Non-pigmented ciliary epithelial cell (primary cell): ENCODE data around the gene SDHA.
"Not testable (repeated sequence)": the region's sequence is repeated elsewhere in the genome, so short reads cannot be mapped to it uniquely, and the experiment has no call there.

Source experiments
- DNase-seq: peaks from one replicate; pipeline ENCODE4 v3.0.0-alpha.2; 2010; ENCODE audit warnings: low read depth

SDHA gene

DNA sequence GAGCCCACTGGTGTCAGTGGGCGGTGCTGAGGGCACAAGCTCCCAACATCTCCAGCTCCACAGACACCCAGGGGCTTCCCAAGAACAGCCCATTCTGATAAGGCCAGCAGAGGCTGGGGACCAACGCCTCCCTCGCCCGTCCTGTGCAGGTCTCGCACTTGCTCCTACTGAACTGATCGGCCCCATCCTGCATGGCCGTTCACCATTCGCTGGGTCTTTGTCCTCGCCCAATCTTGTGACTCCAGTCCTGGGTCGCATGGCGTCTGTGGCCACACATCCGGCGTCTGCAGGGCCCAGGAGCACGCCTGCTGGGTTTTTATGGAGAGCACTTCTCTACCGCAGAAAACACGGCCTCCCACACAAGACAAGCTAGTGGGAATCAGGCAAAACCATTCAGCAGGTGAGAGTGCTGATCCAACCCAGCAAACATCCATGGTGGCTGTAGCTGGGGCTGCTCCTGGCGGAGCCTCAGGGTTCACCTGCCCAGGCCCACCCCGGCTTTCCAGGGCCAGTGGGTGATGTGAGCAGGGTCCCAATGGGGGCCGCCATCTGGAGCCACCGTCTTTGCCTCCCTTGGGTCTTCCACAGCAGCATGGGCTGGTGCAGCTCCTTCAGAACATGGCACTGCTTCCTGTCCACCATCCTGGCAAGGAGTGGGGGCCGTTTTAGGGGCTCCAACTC lies 19.5 kb upstream of the SDHA start:
- DNase-seq: no peak

DNA sequence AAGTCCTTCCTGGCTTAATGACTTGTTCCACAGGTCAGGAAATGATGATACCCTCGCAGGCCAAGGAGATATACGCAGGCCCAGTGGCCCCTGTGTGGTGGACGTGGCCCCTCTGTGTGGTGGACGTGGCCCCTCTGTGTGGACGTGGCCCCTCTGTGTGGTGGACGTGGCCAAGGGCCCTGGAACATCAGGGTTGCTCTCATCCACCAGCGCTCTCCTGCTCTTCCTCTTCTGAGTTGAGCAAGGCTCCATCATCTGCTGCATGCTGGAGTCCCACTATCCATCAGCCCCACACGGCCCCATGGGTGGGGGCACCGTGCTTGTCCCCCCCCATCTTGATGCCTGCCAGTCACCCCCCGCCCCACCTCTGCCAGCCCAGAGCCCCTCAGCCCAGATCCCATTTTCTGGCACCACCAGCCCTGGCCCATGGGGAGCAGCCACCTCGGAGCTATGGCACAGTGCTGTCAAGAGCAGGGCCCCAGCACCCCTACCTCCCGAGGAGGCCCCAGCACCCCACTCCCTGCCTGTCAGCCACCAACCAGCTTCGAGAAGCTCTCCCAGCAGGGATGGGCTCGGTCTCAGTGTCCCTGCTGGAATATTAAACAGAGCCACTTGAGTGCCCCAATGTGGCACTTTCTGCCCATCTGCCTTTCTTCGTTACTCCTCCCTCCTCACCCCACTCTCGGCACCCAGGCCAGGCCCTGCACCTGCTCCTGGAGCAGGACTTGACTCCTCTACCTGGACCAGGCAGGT lies 18.7 kb upstream of the SDHA start:
- DNase-seq: no peak

DNA sequence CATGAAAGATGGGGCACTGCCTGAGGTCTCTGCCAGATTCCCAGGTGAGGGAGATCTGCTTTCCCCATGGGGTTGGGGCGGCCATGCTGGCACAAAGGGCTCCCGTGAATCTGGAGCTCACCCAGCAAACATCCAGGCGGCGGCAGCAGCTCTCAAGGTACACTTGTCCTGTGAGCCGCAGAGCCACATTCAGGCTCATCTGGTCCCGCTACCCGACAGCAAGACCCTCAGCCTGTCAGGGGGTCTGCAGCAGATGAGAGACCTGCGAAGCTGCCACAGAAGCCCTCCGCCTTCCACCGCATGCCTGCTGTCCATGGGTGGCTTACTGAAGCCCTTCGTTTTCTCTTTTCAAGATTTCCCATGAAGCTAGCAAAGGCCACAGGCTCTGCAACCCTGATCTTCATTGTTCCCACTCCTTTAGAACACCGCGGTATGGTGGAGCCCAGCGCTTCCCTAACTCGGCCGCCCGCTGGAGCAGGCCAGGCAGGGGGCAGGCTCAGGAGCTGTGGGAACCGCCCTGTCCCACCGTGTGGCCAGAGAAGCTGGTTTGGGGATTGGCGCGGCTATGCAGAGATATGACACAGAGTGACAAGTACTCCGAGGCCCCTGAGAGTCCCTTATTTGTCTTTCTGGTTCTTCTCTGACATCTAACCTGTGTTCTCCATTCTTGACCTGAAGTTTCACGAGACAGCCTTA lies 18.0 kb upstream of the SDHA start:
- DNase-seq: no peak

DNA sequence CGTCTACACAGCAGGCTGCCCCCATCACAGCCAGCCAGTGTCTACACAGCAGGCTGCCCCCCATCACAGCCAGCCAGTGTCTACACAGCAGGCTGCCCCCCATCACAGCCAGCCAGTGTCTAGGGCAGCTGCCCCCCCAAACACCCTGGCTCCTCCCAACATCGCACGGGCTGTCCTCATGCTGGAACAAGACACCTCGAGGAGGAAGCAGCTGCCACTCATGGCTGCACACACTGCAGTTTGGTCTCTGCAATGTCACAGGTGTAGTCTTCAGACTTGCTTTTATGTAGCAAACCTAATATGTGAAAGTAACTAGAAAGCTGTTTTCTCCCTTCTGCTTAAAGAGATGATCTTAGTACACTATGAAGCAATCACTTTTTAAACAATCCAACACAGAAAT lies 17.1 kb upstream of the SDHA start:
- no peak for DNase-seq

DNA sequence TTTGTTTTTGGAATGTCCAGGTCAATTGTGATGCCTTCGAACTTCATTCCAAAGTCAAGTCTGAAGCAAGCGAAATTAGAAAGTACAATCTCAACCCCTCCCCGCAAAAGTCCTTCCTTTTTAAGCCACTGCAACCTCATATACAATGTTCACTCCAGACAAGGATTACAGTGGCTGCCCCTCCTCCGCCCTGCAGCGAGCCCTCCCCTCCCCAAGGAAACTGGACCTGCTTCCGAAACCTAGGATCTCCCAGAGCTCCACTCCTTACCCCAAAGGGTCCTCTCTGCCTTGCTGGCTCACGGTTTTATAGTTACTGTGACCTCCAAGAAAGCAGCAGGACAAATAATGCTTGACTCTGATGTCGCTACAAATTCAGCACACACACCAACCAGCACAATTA lies 16.4 kb upstream of the SDHA start:
- no peak for DNase-seq

DNA sequence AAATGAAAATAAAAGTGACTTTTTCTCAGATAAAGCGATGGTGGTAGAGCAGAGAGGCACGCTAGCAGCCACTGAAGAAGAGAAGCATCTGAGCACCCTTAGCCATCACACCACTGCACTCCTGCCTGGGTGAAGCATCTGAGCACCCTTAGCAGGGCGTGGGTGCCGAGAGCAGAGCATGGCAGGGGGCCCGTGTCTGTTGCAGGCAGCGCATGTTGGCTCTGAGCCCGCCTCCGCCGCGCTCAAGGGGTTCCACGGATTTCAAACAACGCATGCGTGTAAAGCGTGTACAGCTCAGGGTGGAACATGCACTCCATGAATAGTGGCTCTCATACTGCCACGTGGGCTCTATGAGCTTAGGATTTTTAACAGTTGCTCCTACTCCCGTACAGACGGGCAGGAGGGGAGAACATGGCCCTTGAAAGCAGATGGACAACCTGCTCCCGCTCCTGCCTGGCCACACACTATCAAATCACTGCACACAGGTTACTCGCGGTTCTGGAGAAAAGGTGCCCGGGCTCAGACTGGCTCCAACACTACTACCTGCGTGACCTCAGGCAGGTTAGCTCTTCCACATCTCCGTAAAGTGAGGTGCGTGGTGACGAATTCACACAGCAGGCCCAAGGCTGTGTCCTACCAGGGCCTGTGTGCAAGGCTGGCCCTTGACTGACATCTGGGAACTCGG lies 14.7 kb upstream of the SDHA start:
- no peak for DNase-seq

DNA sequence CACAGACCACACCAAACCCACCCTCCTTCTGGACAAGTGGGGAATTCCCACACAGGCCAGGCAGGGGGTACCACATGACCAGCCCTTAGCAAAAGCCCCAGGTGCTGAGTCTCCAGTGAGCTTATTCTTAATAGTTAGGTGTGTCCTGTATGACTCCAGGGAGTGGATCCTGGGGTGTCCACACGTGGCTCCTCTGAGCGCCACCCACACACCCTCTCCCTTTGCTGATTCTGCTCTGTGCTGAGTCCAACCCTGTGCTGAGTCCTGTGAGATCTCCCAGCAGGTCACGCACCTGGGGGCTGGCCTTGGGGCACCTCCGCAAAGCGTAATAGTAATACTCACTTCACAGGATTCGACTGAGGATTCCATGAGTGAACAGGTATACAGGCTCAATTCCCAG lies 14.1 kb upstream of the SDHA start:
- no peak for DNase-seq

DNA sequence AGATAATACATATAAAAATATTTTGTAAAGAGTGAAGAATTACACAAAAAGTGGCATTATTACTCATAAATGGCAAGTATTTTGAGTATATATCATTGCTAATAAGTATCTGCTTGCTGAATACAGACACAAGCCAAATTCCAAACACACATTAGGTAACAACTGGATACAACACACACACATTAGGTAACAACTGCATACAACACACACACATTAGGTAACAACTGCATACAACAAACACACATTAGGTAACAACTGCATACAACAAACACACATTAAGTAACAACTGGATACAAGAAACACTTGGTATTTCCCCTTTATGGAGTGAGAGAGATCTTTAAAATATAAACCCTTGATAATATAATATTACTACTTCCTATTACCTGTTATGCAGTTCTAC lies 13.7 kb upstream of the SDHA start:
- DNase-seq: no peak

DNA sequence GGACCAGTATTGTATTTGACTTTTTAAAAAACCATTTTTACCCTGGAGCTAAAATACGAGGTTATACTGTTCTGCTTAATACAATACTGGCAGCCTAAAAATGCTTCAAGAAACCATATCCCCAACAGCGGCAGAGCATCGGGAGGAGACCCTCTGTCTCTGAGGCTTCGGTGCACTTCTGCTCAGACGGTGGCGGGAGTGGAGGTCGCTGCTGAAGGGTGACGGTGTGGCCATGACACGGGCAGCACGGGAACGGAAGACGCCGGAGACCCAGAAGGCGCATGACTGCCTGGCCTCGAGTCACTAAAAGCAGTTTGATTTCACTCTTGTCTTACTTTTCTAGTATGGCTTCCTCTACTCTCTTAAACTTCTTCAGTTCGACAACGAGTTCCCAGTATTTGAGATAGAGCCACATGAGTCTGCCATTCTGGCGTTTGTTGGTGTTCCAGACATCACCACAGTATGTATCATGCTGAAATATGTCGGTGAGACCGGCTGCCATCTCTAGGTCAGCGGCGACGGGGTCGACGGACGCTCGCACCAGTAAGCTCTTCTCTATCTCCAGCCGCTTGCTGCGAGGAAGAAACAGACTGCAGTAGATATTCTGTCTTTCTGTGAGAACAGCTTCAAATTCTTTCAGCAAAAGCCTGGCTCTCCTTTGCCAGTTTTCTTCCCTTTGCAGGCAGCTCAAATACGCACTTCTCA lies 13.0 kb upstream of the SDHA start:
- DNase-seq: no peak

DNA sequence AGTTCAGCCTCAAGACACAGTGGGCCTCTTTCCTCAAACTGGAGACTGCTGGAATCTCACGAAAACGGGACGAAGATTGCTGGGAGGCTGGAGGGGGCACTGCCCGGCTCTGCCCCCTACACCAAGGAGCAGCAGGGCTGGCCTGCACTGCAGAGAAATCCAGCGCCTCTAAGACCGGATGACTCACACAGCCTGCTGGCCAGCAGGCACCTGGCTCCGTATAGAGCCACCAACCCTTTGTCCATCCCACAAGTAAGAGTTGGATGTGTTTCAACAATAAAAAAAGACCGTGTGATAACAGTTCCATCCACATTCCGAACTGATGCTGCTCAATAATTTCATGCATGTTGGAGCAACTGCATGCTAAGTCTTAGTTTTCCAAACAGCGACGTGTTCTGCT lies 11.7 kb upstream of the SDHA start:
- no peak for DNase-seq

DNA sequence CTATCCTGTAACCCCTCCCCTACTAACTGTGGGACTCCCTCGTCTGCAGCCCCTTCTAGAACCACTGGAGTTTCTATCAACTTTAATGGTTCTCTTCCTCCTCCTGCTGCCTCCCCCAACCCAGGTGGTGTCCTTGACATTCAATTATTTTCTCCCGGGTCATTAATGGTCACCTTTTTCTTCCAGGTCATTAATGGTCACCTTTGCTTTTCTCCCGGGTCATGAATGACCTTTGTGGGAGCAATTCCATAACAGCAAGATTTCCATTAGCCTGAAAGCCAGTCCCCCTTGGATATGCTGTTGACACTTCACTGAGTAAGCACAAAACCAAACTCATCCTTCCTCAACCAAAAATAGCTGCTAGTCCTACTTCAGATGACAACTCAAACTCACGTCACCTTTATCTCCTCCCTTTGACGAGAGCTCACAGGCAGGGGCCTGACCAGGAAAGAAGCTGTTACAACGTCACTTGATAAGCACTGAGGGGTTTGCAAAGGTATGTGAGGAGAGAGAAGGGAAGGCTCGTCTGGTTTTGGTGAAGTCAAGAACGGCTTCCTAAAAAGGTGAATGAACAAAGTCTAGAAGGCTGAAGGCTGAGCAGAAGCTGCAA lies 11.1 kb upstream of the SDHA start:
- no peak for DNase-seq

DNA sequence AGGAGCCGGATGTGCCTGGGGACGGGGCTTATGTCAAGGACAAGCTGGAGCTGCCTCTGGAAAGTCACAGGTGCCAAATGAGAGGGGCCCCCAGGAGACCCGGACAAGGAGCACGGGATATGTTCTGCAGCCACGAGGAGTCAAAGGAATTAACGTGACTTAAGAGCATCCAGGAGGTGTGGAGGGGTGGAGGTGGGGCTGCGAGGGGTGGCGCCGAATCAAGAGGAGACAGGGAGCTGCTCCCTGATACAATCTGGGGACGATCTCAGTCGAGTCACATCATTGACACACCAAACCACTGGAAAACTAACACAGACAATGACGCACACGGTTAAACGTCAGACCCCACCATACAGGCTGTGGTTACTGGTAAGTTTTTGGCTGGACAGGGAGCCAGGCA lies 10.5 kb upstream of the SDHA start:
- DNase-seq: no peak

DNA sequence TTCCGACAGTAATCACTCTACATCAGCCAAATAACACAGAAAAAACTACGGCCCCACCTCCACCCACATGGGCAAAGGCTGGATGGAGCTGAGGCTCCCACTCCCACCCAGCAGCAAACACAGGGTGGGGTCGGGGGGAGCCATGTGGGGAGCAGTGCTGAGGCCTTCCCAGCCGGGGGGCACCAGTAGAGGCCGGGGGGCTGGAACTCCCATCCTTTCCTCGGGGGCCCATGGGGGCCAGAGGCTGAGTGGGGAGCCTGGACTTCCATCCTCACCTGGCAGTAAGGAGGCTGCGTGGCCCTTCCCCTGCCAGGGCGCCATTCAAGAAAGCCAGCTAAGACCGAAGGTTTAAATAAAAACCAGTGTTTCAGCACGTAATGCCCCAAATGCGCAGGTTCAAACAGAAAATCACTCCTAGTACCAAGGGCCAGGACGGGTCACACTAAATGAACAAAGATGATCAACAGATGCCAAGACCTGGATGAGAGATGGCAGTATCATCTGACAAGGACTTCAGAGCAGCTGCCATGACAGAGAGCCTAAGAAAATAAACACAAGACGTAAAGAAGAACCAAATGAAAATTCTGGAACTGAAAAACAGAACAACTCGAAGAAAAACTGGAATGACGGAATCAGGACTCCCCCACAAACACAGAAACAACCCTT lies 9.5 kb upstream of the SDHA start:
- DNase-seq: no peak

DNA sequence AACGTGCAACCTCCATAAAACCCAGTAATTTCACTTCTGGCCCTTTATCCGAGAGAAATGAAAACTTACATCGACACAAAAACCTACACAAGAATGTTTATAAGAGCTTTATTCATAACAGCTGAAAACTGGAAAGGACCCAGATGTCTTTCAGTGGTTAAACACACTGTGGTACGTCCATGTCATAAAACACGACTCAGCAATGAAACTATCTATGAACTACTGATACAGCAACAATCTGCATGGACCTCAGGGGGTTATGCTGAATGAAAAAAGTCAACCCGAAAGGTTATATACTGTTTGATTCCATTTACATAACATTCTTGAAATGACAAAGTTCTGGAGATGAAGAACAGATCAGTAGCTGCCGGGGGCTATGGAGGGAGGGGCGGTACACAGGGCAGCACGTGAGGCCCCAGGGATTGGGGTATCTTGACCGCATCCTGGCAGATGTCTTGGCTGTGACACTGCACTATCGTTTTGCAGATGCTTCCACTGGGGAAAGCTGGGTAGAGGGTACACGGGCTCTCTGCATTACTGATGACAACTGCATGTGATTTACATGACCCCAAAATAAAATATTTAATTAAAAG lies 4.2 kb upstream of the SDHA start:
- DNase-seq: no peak

DNA sequence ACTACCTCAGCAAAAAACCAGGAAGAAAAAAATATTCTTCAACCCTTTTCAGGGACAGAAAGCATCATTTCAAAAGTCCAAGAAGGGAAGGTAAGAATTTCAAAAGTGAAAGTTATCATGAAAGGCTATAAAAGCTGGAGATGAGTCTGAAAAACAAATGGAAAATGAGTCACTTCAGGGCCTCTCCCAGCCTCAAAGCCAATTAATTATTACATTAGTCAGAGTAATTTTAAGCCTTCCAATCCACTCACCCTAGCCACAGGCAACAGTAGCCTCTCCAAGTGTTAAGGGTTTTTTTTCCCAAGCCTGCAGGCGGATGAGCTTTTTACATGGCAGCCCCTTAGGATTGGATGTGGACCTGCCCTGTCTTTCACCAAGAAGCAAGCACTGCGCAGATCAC lies 2.9 kb upstream of the SDHA start:
- not testable (repeated sequence) for DNase-seq

DNA sequence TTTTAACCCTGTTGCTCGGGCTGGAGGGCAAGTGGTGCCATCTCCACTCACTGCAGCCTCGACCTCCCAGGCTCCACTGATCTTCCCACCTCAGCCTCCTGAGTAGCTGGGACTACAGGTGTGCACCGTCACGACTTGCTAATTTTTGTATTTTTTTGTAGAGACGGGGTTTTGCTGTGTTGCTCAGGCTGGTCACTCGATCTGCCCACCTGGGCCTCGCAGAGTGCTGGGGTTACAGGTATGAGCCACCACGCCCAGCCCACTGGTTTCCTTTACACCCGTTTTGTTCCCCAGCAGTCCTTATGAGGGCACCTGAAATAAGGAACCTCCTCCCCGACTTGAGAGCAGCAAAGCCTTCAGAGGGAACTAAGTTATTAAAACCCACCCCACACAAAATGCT lies 2.0 kb upstream of the SDHA start:
- not testable (repeated sequence) for DNase-seq

DNA sequence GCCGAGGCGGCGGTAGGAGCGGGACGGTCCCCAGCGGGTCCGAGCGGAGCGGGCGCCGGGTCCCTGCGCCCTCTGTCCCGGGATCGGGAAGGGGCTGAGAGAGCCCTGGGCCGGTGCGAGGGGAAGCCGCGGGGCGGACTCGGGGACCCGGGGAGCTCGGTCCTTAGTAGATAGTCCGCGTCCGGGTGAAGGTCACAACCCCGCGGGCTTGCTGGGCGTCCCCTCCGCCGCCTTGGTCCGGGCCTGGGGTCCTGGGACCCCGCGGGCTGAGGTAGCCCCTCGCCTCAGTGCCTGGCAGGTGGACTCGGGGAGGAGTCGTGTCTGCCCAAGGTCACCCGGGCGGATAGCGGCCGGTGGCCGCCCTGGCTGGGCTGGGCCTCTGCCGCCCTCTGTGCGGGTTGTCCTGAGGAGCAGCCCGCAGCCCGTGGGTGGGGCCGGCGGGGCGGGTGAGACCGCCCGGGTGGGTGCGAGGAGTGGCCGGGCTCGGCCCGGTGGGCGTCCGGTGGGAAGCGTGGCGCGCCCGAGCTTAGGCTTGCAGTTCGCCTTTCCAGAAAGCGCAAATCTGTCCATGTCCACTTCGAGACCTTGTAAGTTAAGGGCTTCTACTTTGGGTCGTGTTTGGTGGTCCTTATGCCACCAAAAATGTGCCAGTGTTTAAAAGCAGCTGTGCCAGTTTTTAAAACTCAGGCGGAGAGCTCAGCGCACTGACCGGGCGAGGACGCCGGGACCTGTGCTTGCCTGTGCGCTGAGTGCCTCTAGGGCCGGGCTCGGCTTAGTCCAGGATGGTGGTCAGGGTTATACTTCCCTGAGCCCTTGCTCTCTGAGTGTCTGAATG lies 554 bp downstream of the SDHA start:
- DNase-seq: no peak

DNA sequence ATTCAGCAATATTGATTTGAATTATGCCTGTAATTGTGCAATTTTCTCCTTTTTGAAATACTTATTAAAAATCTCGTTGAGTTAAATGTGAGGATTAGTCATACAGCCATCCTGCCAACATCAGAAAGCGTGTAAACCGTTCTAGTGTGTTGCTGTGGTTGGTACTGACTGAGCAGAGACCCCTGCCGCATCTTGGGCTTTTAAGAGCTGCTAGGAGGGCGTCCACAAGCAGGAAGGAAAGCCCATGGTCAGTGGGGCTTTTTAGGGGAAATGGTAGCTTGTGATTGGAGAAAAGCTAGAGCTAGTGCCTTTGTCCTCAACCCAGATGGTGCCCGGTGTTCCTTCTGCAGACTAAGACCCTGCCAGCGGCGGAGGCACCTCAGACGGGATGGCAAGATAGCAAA lies 1.3 kb downstream of the SDHA start:
- no peak for DNase-seq

DNA sequence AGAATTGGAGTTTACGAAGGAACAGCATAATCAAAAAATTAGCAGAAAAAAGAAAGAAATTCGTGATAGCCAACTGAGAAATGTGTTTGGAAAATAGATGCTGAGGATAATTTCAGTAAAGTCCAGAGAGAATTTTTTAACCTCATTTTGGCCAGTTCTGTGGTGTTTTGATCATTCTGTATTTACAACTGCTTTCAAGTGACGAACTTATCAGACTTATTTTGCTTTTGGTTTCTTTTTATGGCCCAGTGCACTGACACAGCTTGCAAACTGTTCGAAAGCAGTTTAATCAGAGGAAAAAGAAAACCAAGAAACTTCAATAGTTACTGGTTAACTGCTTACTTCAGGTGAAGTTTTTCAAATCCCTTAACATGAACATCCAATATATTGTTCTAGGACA lies 1.9 kb downstream of the SDHA start:
- no peak for DNase-seq
